Mesenchymal stem cell (in vitro differentiated cells and primary cell): ENCODE measurements around the gene SHC3.

Source experiments
- DNase-seq: peaks from one replicate; pipeline ENCODE4 v3.0.0-alpha.2; 2013
- H2AFZ ChIP-seq: one replicate; pipeline ENCODE4 v1.6.1; 2013; ENCODE audit warnings: low read depth, mild to moderate bottlenecking, control low read depth, inconsistent platforms, low read length, moderate library complexity
- H2AK5ac ChIP-seq: 2 replicates; pipeline ENCODE4 v1.6.1; 2013; ENCODE audit warnings: low read length, moderate library complexity, mild to moderate bottlenecking, inconsistent platforms; ENCODE audit not compliant: severe bottlenecking
- H2BK120ac ChIP-seq: one replicate; pipeline ENCODE4 v1.6.1; 2013; ENCODE audit warnings: low read depth, mild to moderate bottlenecking, inconsistent platforms, low read length, moderate library complexity
- H2BK12ac ChIP-seq, 2 experiments: one replicate each; pipeline ENCODE4 v1.6.1; 2013; ENCODE audit warnings: inconsistent platforms in 2 of 2, low read length in 2 of 2, mild to moderate bottlenecking in 2 of 2, moderate library complexity in 2 of 2, control low read depth in 1 of 2
- H2BK15ac ChIP-seq: one replicate; pipeline ENCODE4 v1.6.1; 2013; ENCODE audit warnings: mild to moderate bottlenecking, low read depth, inconsistent platforms; ENCODE audit not compliant: poor library complexity, severe bottlenecking
- H2BK5ac ChIP-seq: 2 replicates; pipeline ENCODE4 v1.6.1; 2013; ENCODE audit warnings: low read depth, mild to moderate bottlenecking, low read length, control low read depth, inconsistent platforms; ENCODE audit not compliant: poor library complexity, severe bottlenecking
- H3K14ac ChIP-seq, 2 experiments: one replicate each; pipeline ENCODE4 v1.6.1; 2013; ENCODE audit warnings: inconsistent platforms in 2 of 2, low read length in 2 of 2, control low read depth in 1 of 2, mild to moderate bottlenecking in 1 of 2, moderate library complexity in 1 of 2
- H3K18ac ChIP-seq, 2 experiments: one replicate each; pipeline ENCODE4 v1.6.1; 2013; ENCODE audit warnings: inconsistent platforms in 2 of 2, low read length in 2 of 2, control low read depth in 1 of 2, low read depth in 1 of 2, mild to moderate bottlenecking in 1 of 2
- H3K23ac ChIP-seq, 2 experiments: one replicate each; pipeline ENCODE4 v1.6.1; 2013; ENCODE audit warnings: inconsistent platforms in 2 of 2, low read length in 2 of 2, mild to moderate bottlenecking in 2 of 2, moderate library complexity in 2 of 2, control low read depth in 1 of 2
- H3K27ac ChIP-seq: 2 replicates; pipeline ENCODE4 v1.5.1; 2013; ENCODE audit warnings: mild to moderate bottlenecking, moderate library complexity, low read length, control low read depth, inconsistent platforms; ENCODE audit not compliant: poor library complexity, severe bottlenecking
- H3K27me3 ChIP-seq, 2 experiments: 2 replicates each; pipeline versions ENCODE4 v1.6.1 to v1.7.0; 2013; ENCODE audit warnings: low read length in 2 of 2, mild to moderate bottlenecking in 2 of 2, moderate library complexity in 2 of 2, control low read depth in 1 of 2, inconsistent platforms in 1 of 2; ENCODE audit not compliant: control insufficient read depth in 1 of 2, insufficient read depth in 1 of 2
- H3K36me3 ChIP-seq, 2 experiments: 2 replicates each; pipeline versions ENCODE4 v1.6.1 to v1.7.0; 2013; ENCODE audit warnings: low read length in 2 of 2, control low read depth in 1 of 2, inconsistent platforms in 1 of 2, low read depth in 1 of 2, mild to moderate bottlenecking in 1 of 2; ENCODE audit not compliant: insufficient read depth in 2 of 2, control insufficient read depth in 1 of 2
- H3K4ac ChIP-seq, 2 experiments: one replicate each; pipeline ENCODE4 v1.6.1; 2013; ENCODE audit warnings: inconsistent platforms in 2 of 2, low read length in 2 of 2, mild to moderate bottlenecking in 2 of 2, moderate library complexity in 2 of 2, control low read depth in 1 of 2, low read depth in 1 of 2
- H3K4me1 ChIP-seq: 2 replicates; pipeline ENCODE4 v1.6.1; 2013; ENCODE audit warnings: low read depth, low read length, control low read depth; ENCODE audit not compliant: control insufficient read depth, insufficient read depth
- H3K4me2 ChIP-seq: 2 replicates; pipeline ENCODE4 v1.6.1; 2013; ENCODE audit warnings: low read length, mild to moderate bottlenecking, inconsistent platforms; ENCODE audit not compliant: poor library complexity, severe bottlenecking
- H3K4me3 ChIP-seq, 2 experiments: 2 replicates each; pipeline versions ENCODE4 v1.5.1 to v1.7.0; 2013; ENCODE audit warnings: low read length in 2 of 2, mild to moderate bottlenecking in 2 of 2, control low read depth in 1 of 2, low read depth in 1 of 2; ENCODE audit not compliant: insufficient read depth in 1 of 2
- H3K79me1 ChIP-seq: replicated peaks from 2 replicates; pipeline ENCODE4 v1.6.1; 2013; ENCODE audit warnings: mild to moderate bottlenecking, control low read depth, low read length, inconsistent platforms; ENCODE audit not compliant: poor library complexity, severe bottlenecking
- H3K9ac ChIP-seq: 2 replicates; pipeline ENCODE4 v1.7.0; 2013; ENCODE audit warnings: mild to moderate bottlenecking, low read length, moderate library complexity
- H3K9me3 ChIP-seq: 2 replicates; pipeline ENCODE4 v1.7.0; 2013; ENCODE audit warnings: mild to moderate bottlenecking, low read length; ENCODE audit not compliant: control insufficient read depth
- H4K8ac ChIP-seq: one replicate; pipeline ENCODE4 v1.6.1; 2013; ENCODE audit warnings: inconsistent platforms, mild to moderate bottlenecking, low read length, moderate library complexity
- H4K91ac ChIP-seq: one replicate; pipeline ENCODE4 v1.6.1; 2013; ENCODE audit warnings: mild to moderate bottlenecking, low read length, inconsistent platforms
- WGBS: methylation state at CpG from one replicate; pipeline ENCODE4 v1.1.7; 2013; ENCODE audit warnings: mixed read lengths; 5-methylcytosine and 5-hydroxymethylcytosine counted together

The SHC3 gene

DNA sequence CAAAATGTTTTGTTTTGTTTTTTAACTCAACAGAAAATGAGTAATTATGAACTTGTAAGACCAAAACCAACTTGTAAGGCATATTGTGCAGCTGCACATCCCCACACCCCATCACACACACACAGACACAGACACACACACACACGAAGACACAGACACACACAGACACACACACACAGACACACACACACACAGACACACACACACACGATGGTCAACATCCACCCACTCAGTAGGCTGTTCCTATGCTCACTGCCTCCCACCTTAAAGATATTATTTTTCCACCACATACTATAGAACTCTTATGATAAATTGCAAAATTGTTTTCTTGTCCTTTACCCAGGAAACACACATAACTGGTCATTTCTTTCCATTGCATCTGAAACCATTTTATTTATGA, 6.2 kb downstream of the SHC3 start:
- DNase-seq, result no peak
- Histone ChIP-seq H3K23ac (no peak overlapping the region), H3K27ac (no peak overlapping the region), H2BK15ac (no peak overlapping the region), H3K18ac (no peak overlapping the region), H3K27me3 (no peaks in the 10 kb centered on the region), H3K79me1 (peaks cover 33% of the 10 kb centered on the region), H2AFZ (no peak overlapping the region), H3K4me3 (no peak overlapping the region), H2BK120ac (no peak overlapping the region), H3K4me1 (peaks cover 5% of the 10 kb centered on the region), H3K4ac (no peak overlapping the region), H4K91ac (no peak overlapping the region), H3K9me3 (no peaks in the 10 kb centered on the region), H2AK5ac (no peak overlapping the region), H3K4me2 (no peak overlapping the region), H3K36me3 (peaks cover 0 to 9% of the 10 kb centered on the region in 2 experiments), H3K9ac (no peak overlapping the region), H2BK12ac (no peak overlapping the region), H2BK5ac (no peak overlapping the region), H4K8ac (no peak overlapping the region), H3K14ac (no peak overlapping the region)
- 53% methylated on average over 2 of the region's 2 CpGs for WGBS

DNA sequence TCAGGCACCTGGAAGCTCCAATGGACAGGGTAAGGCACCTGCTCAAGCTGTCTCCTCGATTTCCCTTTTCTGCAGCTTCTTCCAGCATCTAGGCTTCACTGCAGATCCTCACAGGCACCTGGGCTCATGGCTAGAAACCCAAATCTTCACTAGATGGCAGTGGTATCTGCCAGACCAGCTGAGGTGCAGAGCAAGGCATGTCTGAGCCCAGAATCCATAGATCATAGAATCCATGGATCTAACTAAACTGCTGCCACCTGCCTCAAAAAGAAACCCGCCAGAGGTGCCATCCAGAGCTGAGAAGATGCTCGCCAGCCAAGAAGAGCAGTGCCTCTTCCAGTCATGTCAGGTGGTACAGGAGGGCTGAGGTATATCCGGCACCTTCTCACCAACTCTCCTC, 6.9 kb downstream of the SHC3 start:
- H2BK5ac ChIP-seq, result no peak overlapping the region
- 90% methylated on average over 4 of the region's 4 CpGs for WGBS
- H4K91ac ChIP-seq, result no peak overlapping the region
- no peak overlapping the region for H3K4ac ChIP-seq
- H2BK120ac ChIP-seq, result no peak overlapping the region
- no peak overlapping the region for H3K14ac ChIP-seq
- H3K9me3 ChIP-seq, result no peaks in the 10 kb centered on the region
- H2BK12ac ChIP-seq, result no peak overlapping the region
- no peak overlapping the region for H3K27ac ChIP-seq
- no peak overlapping the region for H3K9ac ChIP-seq
- no peak overlapping the region for H3K4me3 ChIP-seq
- H3K27me3 ChIP-seq, result no peaks in the 10 kb centered on the region
- no peak overlapping the region for H3K23ac ChIP-seq
- H4K8ac ChIP-seq, result peak overlapping the region; percentile 4
- H2BK15ac ChIP-seq, result no peak overlapping the region
- peaks cover 4% of the 10 kb centered on the region for H3K4me1 ChIP-seq
- DNase-seq, result no peak
- no peak overlapping the region for H3K4me2 ChIP-seq
- no peak overlapping the region for H3K18ac ChIP-seq
- no peak overlapping the region for H2AFZ ChIP-seq
- H3K79me1 ChIP-seq, result peaks cover 34% of the 10 kb centered on the region
- peaks cover 0 to 9% of the 10 kb centered on the region in 2 experiments for H3K36me3 ChIP-seq
- H2AK5ac ChIP-seq, result no peak overlapping the region

DNA sequence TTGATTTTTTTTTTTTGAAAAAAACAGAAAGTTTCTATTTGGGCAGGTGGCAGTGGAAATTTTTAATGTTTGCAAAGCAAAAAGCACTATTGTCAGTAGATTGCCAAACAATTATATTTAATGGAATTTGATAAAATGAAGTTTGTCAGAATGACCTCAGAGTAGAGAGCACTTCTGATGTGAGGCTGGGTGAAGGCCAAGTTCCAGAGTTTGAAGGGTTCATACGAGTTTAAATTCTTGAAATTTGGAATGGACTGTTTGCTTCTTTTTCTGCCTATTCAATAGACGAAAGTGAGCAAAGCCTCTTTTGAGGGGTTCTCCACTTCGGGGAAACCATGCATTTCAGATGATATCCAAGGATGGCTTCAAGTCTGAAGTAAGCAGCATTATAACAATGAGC, 7.4 kb downstream of the SHC3 start:
- H3K27ac ChIP-seq, result no peak overlapping the region
- no peaks in the 10 kb centered on the region for H3K9me3 ChIP-seq
- no peaks in the 10 kb centered on the region for H3K27me3 ChIP-seq
- no peak overlapping the region for H3K4ac ChIP-seq
- no peak overlapping the region for H4K8ac ChIP-seq
- H2BK120ac ChIP-seq, result no peak overlapping the region
- no peak overlapping the region for H2BK12ac ChIP-seq
- H2AK5ac ChIP-seq, result no peak overlapping the region
- peaks cover 38% of the 10 kb centered on the region for H3K79me1 ChIP-seq
- no peak overlapping the region for H3K4me2 ChIP-seq
- H3K4me3 ChIP-seq, result no peak overlapping the region
- 92% methylated on average over 3 of the region's 3 CpGs for WGBS
- H3K4me1 ChIP-seq, result peaks cover 4% of the 10 kb centered on the region
- H4K91ac ChIP-seq, result no peak overlapping the region
- no peak overlapping the region for H3K14ac ChIP-seq
- H3K9ac ChIP-seq, result no peak overlapping the region
- no peak overlapping the region for H3K23ac ChIP-seq
- no peak overlapping the region for H3K18ac ChIP-seq
- no peak overlapping the region for H2BK15ac ChIP-seq
- H2BK5ac ChIP-seq, result no peak overlapping the region
- no peak overlapping the region for H2AFZ ChIP-seq
- peaks cover 0 to 9% of the 10 kb centered on the region in 2 experiments for H3K36me3 ChIP-seq
- no peak for DNase-seq

DNA sequence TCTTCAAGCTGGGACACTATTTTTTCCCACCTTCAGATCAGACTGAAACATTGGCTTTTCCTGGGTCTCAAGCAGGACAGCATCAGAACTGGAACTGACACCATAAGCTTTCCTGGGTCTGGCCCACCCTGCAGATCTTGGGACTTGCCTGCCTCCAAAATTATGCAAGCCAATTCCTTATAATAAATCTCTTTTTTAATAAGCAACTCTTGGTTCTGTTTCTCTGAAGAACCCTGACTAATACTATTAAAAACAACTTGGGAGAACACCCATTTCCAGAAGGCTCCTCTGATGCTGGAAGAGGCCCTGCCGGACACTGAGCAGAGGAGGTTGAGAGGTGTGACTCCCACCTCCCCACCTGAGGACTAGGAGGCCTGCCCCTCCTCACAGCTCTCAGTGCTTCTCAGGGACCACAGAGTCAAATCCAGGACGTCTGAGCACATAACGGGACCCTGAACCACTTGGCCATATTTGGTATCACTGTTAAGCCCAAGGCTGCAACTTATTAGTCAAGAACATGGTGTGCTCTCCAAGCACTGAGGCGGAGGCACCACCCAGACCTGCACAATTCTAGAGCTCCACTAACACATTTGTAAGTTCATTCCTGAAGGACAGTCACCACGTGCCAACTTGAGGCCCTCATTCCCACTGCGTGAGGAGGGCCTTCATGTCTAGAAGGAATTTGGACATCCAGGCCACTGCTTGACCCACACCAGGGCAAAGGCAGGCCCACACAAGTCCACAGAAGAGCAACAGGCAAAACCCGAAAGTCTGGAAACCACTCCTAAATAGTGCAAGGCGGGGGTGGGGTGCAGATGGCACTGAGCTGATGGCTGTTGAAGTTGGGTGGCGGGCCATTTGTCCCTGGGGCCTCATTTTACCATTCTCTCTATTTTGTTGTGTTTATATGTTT, 9.5 kb downstream of the SHC3 start:
- no peak overlapping the region for H3K27ac ChIP-seq
- H3K9me3 ChIP-seq, result no peaks in the 10 kb centered on the region
- no peak overlapping the region for H3K4ac ChIP-seq
- no peak overlapping the region for H3K18ac ChIP-seq
- no peak overlapping the region for H2BK5ac ChIP-seq
- no peak overlapping the region for H3K9ac ChIP-seq
- H2BK15ac ChIP-seq, result no peak overlapping the region
- H3K4me1 ChIP-seq, result peaks cover 2% of the 10 kb centered on the region
- no peak for DNase-seq
- H2BK12ac ChIP-seq, result no peak overlapping the region
- peaks cover 0 to 9% of the 10 kb centered on the region in 2 experiments for H3K36me3 ChIP-seq
- WGBS, result 96% methylated on average over 8 of the region's 9 CpGs
- H3K79me1 ChIP-seq, result peaks cover 35% of the 10 kb centered on the region
- no peak overlapping the region for H3K23ac ChIP-seq
- no peak overlapping the region for H2AFZ ChIP-seq
- no peak overlapping the region for H3K14ac ChIP-seq
- H2AK5ac ChIP-seq, result no peak overlapping the region
- H3K4me2 ChIP-seq, result no peak overlapping the region
- no peak overlapping the region for H4K91ac ChIP-seq
- no peak overlapping the region for H3K4me3 ChIP-seq
- H3K27me3 ChIP-seq, result no peaks in the 10 kb centered on the region
- no peak overlapping the region for H4K8ac ChIP-seq
- no peak overlapping the region for H2BK120ac ChIP-seq
